NCI-H146 treated with DMSO at 0.1 percent for 48 hours (cell line): ENCODE results near the gene EDN2.

Experiments
- DNase-seq: peaks from one replicate; lab custom pipeline; 2025; ENCODE audit not compliant: unreplicated experiment; lab: John Stamatoyannopoulos, UW

The EDN2 gene

GRCh38 chr1:41440321-41441085 lies 44.0 kb downstream of the EDN2 start:
- no peak for DNase-seq

- DNase-seq = no peak
These were observed 45.2 kb downstream of the EDN2 start for GRCh38 chr1:41439234-41439633.

GRCh38 chr1:41438711-41439110 lies 45.8 kb downstream of the EDN2 start:
- no peak for DNase-seq

GRCh38 chr1:41437011-41437355 lies 47.5 kb downstream of the EDN2 start:
- DNase-seq = no peak

- DNase-seq = no peak
These were observed 48.0 kb downstream of the EDN2 start for GRCh38 chr1:41436281-41437010.

GRCh38 chr1:41435570-41436178 lies 48.8 kb downstream of the EDN2 start:
- no peak for DNase-seq

- DNase-seq = no peak
These were observed 49.6 kb downstream of the EDN2 start for GRCh38 chr1:41434748-41435449.

- no peak for DNase-seq
These were observed 50.2 kb downstream of the EDN2 start for GRCh38 chr1:41434306-41434705.

GRCh38 chr1:41433501-41433900 lies 51.0 kb downstream of the EDN2 start:
- DNase-seq = no peak

- no peak for DNase-seq
These were observed 51.8 kb downstream of the EDN2 start for GRCh38 chr1:41432481-41433280.

- no peak for DNase-seq
These were observed 52.8 kb downstream of the EDN2 start for GRCh38 chr1:41431490-41432350.

GRCh38 chr1:41430582-41430981 lies 53.9 kb downstream of the EDN2 start:
- no peak for DNase-seq

GRCh38 chr1:41430069-41430468 lies 54.4 kb downstream of the EDN2 start:
- no peak for DNase-seq

- no peak for DNase-seq
These were observed 54.8 kb downstream of the EDN2 start for GRCh38 chr1:41429641-41430035.
